ENCODE data around the gene CORO2B.
"Not testable (repeated sequence)": the region's sequence is repeated elsewhere in the genome, so short reads cannot be mapped to it uniquely, and the experiment has no call there.

CORO2B gene

DNA sequence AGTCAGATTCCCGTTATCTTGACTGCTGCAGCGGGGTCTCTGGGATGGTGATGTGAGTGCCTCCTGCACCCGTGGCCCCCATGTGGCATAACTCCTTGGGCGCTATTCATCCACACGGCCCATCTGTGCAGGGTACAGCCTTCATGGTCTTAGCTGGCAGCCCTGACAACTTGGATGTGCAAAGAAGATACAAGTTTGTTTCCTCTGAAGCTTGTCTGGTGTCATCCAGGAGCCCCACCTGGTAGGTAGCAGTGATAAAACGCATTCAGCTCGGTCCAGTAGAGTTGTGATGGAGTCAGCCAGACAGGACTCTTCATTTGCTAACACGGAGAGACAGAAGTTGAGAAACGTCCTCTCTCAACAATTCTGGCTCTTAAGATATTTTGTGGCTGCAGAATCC, 53.3 kb downstream of the CORO2B start:
- no peak for DNase-seq

DNA sequence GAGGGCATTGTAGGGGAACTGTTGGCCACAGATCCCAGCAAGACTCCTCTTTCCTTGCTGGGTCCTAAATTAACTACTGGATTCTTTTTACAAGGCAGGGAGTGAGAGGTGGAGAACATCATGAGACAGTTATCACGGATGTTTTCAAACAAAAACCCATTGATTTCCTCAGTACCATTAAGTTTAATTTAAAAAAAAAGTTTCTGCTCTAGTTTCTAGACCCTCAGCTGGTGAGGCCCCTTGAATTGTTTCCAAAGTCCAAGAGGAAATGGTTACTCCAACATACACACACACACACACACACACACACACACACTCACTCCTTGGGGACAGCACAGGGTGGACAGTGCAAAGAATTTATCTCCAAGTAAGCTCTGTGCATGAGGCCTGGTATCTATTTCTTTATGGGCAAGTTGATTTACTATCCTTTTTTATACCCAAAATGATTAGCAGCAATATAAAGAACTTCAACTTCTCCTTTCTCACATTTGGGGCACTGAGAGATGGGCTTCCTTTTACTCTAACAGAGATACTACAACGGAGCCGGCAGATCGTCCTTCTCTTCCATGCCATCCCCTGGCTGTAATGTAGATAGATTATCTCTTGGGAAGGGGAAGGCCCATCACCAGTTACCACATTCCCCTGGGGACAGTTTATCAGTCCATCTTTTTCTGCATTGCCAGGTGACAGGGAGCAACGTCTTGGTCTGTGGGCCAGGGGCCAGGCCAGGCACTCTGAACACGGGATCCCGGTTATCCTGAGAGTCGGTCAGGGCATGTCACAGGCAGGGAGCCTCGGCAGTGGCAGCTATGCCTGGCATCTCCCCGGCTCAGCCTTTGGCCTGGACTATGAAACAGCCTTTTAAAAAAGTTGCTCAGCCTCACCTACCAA, 54.7 kb downstream of the CORO2B start:
- no peak for DNase-seq

DNA sequence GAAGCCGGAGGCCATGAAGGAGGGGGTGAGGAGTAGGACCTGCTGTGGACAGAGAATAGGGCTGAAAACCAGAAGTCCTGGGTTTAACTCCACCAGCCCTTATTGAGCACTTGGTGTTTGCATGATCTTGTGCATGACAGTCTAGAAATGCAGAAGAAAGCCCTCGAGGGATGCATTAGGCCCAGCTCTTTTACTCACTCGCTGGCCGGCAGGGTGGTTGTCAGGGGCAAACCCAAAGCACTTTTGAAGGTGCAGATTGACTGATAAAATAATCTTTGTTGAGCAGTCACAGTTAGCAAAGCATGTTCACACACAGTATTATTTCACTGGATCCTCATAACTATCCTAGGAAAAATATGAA, 55.3 kb downstream of the CORO2B start:
- no peak for DNase-seq

DNA sequence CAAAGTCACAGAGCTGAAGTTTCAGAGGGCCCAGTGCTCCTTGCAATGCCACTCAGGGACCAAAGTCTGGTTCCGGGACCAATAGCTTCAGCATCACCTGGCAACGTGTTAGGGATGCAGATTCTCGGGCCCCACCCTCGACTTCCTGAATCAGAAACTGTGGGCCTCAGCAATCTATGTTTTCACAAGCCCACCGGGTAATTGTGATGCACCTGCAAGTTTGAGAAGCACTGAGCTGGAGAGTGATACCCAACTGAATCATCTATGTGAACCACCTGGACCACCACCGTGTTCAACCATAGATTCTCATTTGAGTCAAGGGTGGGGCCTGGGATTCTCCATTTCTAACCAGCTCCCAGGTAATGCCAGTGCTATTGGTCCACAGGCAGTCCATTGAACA, 55.7 kb downstream of the CORO2B start:
- no peak for DNase-seq

DNA sequence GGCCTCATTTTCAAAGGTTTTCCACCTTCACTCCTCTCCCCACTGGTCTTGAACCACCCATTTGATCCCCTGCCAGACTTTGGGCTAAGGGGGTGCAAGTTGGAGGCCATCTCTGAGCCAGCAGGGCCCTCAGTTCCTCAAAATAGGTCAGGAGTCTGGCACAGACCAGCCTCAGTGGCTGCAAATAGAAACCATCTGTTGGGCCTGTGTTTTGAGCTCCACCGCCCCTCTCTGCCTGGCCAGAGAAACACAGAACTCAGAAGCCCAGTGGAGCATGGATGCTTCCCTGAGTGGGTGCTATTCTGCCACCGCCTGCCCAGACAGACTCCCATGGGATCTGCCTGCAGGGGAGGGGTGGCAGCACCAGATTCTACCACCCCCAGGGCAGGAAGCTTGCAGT, 56.3 kb downstream of the CORO2B start:
- no peak for DNase-seq

DNA sequence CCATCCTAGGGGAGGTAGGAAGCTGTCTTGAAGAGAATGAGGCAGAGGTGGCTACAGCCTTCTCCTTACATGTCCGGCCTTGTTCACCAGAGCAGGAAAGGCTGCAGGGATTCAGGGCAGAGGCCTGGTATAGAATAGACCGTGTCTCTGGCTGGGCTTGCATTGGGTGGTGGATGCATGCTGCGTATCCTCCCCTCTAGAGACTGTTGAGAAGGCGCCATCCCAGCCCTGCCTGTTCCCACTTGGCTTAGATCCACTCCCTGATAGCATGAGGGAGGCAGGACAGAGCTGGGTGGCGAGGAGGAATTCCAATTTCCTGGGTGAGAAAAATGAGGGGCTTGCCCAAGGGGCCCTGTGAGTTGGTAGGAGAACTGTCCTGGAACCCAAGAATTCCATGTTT, 57.5 kb downstream of the CORO2B start:
- no peak for DNase-seq

DNA sequence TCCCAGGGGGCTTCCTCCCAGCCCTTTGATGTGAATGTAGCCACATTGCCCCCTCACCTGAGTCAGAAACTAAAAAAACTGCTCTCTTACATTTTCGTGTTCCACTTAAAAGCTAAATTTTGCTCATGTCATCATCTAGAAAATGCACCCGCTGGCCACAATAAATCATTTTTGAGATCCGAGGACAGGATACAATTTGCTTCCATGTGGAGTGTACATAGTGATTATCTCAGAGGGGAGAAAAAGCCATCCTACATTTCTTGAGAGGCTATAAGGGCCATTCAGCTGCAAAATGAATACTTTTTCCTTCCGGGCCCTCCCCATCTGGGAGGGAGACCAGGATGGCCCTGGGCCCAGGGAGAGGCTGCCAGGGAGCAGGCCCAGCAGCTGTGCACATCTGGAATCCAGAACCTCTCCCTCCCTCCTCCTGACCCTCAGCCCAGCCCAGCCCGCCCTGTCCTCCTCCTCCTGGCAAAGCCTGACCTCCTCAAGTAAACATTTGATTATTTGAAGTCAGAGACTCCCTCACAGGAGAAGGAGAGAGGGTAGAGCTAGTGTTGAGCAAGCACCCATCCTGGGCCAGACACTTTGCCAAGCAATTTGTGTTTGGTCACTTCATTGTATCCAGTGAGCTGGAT, 59.1 kb downstream of the CORO2B start:
- DNase-seq, result no peak

DNA sequence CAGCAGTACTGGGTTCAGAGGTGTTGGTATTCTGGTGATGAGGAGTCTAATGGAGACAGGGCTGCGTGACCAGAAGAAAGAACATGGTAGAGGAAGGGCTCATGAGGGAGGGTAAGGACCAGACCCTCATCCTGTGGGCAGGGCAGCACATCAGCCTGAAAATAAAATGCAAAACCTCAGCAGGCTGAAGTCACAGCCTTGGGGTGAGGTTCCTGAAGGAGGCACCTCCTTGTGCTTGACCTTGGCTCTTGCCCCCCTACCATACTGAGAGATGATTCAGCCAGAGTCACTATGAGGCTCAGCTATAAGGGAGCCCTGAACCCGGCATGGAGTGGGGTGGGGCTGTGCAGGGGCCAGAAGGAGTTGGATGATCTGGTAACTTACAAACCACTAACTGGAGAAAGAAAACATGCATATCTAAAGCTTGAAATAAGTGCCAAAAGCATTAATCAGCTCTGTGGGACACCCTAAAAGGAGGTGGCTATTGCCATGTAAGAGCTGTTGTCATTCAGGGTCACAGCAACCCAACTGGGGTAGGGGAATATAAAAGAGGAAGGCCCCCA, 60.2 kb downstream of the CORO2B start:
- DNase-seq, result no peak

DNA sequence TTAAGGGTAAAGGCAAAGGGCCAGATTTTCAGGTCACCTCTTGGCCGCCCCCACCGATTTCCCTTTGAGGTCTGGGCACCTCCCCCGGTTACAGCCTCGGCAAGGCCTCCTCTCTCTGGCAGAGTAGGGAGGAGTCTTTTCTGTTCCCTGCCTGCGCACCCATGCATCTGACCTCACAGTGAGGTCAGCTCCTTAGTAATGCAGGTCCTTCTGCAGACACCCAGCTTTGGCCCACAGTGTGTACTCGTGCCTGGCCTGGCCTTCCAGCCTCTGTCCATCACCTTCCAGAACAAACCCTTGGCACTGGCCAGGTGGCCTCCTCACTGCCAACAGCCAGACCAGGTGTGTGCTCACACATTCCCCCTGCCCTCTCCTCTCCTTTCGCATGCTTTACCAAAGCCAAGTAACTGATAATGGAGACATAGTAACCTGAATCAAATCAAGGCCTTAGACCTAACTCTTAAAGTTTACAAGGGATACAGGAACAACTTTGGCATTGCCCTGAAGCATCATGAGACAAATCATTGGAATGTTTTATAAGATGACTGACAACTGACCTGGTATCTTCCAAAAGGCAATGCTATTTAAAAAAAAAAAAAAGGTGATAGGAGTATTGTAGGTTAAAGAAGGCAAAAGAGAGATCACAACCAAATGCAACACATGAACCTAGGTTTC, 61.3 kb downstream of the CORO2B start:
- DNase-seq, result no peak

DNA sequence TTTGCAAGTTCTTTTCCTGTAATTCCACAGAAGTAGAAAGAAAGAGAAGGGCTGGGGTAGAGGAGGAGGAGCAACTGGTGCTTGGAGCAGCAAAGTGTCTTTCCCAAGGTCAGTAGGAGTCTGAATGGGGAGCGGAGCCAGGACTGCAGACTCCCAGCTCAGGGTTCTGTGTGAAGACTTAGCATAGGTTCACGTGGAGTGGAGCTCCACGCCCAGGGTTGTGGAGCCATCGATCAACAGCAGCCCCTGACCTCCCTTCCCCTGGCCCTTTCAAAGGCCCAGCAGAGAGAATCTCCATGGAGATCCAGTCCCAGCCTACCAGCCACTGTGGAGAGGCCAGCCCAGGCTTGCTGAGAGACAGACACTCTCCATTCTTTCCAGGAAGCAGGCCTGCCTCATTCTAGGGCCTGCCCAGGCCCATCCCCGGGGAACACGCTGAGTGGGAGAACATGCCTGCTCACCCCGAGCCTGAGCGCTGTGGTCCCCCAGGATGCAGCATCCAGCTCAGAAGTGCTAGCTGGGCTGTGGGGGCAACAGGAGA, 62.1 kb downstream of the CORO2B start:
- DNase-seq, result no peak

DNA sequence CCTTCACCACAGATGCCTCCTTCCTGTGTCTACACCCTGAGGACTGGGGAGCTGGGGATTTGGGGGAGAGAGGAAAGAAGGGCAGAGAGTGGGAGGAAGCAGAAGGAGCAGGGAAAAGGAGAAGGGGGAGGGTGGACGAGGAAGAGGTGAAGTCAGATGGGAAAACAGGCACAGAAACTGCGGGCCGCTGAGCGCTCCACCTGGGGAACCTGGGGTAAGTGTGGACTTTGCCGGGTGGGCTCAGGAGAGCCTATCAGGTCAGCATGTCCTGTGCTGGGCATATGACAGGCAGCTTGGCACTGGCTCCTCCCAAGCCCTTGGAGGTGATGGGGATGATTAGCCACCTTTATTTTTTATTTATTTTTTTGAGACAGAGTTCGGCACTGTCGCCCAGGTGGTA, 62.6 kb downstream of the CORO2B start:
- DNase-seq, result no peak

DNA sequence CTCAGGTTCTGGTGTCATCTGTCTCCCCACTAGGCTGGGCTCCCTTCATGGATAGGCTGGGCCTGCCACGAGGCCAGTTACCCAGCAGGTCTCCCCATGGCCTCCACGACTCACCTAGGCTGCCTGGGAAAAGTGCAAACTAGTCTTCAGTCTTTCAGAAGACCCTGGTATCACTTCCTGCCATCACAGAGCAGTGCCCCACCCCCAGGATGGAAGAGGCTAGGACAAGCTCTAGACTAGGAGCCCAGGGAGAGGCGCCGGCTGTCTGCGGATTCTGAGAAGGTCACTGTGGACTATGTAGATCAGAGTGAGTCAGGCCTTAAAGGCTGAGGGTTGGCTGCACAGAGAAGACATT, 63.7 kb downstream of the CORO2B start:
- DNase-seq, result no peak

DNA sequence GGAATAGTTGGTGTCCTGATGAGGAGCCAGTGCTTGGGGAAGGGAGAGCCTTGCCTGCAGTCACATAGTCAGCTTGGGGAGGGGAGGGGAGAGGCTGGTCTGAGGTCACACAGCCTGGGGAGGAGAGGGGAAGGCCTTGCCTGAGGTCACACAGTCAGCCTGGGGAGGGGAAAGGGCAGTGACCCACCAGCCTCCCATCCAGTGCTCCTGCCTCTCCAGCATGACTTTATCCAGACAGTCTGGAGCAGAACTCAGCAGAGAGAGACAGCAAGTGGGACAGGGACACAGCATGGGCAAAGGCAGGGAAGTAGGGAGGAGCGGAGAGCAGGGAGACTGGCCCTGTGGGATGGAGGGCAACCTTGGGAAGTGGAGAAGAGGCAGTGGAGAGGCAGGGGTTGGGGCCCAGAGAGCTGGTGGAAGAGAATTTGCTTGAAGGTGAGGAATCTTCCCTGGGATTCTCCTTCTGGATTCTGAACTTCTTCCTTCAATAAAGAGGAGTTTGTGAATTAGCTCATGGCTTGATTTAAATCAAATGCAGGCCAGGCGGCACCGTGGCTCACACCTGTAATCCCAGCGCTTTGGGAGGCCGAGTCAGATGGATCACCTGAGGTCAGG, 64.5 kb downstream of the CORO2B start:
- no peak for DNase-seq

DNA sequence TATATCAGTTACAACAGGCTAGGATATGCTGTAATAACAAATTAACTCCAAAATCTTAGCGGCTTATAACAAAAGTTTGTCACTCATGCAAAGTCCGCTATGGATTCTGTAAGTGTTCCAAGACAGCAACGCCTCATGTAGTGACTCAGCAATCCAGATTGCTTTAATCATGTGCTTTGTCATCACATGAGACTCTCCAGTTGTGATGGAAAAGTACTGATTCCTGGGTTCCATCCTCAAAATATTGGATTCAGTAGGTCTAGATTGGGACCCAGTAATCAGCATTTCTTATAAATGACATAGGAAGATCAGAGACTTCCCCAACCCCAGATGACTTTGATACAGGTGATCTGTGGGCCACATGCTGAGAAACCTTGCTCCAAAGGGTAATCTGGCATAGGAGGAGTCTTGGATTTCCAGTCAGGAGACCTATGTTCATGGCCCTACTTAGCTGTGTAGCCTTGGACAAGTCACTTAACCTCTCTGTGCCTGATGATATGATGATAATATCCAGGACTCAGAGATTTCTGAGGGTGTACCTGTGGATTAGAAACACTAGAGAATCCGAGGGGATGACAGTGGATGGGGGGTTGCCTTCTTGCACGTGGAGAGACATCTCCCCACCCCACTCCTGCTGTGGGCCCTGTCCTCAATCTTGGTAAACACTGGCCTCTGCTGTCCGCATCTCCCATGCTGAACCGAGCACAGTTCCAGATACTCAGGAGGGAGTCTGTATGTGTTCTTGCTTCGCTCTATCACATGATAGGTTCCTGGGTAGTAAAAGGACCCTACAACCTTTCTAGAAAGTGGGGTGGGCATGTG, 65.5 kb downstream of the CORO2B start:
- DNase-seq, result no peak

DNA sequence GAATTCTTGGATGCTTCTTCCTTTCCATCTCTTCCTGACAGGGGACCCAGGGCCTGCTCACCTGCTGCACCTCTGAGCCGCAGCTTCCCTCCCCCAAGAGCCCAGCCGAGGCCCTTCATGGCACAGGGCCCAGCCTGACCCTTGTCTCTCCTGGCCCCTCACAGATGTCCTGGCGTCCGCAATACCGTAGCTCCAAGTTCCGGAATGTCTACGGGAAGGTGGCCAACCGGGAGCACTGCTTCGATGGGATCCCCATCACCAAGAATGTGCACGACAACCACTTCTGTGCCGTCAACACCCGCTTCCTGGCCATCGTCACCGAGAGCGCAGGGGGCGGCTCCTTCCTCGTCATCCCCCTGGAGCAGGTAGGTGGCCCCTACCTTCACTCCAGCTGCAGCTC, 66.2 kb downstream of the CORO2B start:
- DNase-seq, result no peak

DNA sequence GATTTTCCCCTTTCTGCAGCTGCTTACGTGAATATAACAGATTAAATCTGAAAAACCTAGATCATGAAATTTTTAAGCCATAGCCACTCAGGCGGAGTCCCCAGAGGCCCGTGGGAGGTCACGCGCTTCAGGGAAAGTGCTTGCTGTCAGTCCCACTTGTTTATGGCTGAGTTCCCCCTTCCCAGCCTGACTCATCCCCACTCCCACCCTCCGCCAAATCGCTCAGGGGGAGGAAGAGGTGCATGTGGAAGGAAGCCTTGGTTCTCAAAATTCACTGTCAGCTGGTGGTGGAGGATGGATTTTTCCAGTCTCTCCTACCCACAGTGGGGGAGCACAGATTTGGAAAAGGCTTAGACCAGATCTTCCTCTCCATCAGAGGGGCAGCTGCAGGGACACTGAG, 67.4 kb downstream of the CORO2B start:
- no peak for DNase-seq

DNA sequence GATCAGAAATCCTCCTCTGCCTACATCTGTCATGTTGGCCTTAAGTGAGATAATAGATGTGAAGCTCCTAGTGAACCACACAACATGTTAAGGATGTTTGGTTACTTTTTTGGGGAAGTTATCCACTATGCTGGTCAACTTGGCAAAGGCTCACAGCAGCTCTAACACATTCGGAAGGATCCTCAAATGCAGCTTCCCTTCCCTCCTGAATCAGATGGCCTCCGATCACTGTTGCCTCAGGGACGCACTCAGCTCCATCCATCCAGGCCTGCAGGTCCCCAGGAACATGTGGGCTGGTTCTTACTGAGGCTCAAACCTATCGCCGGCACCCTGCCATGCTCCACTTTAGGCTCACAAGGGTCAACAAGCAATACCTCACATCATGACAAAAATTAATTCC, 67.9 kb downstream of the CORO2B start:
- DNase-seq, result no peak

DNA sequence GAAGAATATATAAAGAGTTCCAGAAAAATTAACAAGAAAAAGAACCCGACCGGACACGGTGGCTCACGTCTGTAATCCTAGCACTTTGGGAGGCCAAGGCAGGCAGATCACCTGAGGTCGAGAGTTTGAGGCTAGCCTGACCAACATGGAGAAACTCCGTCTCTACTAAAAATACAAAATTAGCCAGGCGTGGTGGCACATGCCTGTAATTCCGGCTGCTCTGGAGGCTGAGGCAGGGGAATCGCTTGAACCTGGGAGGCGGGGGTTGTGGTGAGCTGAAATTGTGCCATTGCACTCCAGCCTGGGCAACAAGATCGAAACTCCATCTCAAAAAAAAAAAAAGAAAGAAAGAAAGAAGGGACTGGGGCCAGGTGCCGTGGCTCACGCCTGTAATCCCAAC, 68.6 kb downstream of the CORO2B start:
- DNase-seq, result not testable (repeated sequence)

DNA sequence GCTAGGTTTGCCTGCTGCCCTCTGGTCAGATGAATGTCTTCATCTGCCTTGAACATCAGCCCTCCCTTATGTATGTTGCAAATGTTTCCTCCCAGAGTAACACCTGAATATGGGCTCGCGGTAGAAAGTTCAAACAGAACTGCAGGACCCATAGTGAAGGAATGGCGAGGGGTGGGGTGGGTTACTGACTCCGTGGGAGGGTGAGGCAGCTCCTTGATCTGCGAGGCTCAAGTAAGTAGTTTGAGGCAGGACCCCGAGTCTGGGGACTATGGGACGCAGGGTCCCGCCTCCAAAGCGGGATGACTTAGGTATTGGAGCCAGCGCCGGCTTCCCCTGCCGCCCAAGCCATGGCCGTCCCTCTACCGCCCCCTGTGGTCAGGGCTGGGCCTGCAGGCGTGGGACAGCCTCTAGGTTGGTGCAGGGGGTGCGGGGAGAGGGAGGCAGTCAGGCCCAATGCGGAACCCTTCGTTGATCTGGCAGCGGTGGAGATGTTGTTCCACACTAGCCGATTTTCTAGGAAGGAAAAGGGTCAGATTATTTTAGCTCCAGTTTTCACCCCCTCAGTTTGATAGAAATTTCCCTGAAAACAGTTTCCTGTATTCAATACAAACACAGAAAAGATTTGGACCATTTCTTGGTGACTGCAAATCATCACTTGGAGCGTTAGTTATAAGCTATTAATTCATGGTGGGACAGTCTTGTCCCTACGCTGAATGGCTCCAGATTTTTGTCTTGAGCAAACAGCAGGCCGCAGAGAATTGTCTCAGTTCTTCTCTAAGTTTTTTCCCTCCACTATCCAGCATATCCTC, 72.3 kb downstream of the CORO2B start:
- peak; percentile 27 for DNase-seq

DNA sequence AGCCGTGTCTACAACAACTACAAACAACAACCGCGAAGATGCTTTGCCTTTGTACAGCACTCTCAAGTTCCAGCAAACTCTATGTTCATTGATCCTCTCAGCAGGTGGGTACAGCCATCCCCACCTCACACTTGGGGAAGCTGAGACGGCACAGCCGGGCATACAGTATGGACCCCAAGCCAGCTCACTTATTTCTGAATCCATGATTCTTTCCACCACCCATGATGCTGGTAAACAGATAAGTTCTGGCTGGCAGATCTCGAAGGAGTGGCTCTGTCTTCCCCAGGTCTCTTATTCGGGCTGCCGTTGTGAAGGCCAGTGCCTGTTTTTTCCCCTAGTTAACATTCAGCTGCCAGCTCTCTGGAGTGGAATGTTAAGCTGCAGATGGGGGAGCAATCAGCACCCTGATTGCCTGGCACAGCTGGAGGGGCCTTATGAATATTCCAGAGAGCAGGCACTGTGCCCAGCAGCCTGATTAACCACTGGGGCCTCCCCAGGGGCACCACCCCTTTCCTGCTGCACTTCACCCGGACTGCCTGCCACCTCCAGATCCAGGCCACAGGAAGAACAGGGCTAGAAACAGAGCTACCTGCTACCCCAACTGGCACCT, 73.2 kb downstream of the CORO2B start:
- no peak for DNase-seq
